K562 (cell line): ENCODE results near the gene BCAS3. TPM values are rescaled to one million over a fixed set of nuclear protein-coding genes. Genes with fewer than 3 reads are reported as not detected.

Experiments
- ATAC-seq: fragments of 200-7000 bp; cut with Tn5 transposase; 3 replicates; pipeline ENCODE4 v1.9.1; 2020; ENCODE audit warnings: moderate library complexity
- BruUV-seq: library from RNA; stranded (reverse); fragments of 400-500 nt; replicated peaks from 2 replicates; lab custom pipeline; 2021; lab: Mats Ljungman, UMichigan
- CTCF ChIA-PET: fragments of 300-600 bp; formaldehyde crosslinking; extraction: SDS; loops from one replicate; lab custom pipeline; 2021; ENCODE audit warnings: low intra/inter-chr PET ratio; lab: Yijun Ruan, JAX
- POLR2A ChIA-PET: fragments of 300-600, 350-650 bp; sonication (Branson Sonifier 250); formaldehyde crosslinking; extraction: SDS; loops from one replicate; lab custom pipeline; 2021; ENCODE audit warnings: antibody characterized with exemption, inconsistent platforms; lab: Yijun Ruan, JAX
- DNase-seq, 4 experiments: peaks; one replicate each; pipeline versions ENCODE4 v3.0.0 to v3.0.0-alpha.2; 2011 to 2018; ENCODE audit warnings: low spot score in 3 of 4, mixed read lengths in 3 of 4; ENCODE audit errors: extremely low read depth in 1 of 4
- FAIRE-seq: peaks from 2 replicates; lab custom pipeline; 2011; peaks lifted over from hg19 to GRCh38; lab: Jason Lieb, UNC
- H2AFZ ChIP-seq: 2 replicates; pipeline ENCODE4 v1.6.0; 2011; ENCODE audit warnings: low read depth, low read length, control low read depth, inconsistent platforms
- H3K27ac ChIP-seq: fragments of 200-600 bp; 3 replicates; pipeline ENCODE4 v1.8.0; 2011; ENCODE audit warnings: low read depth, mild to moderate bottlenecking, control low read depth, inconsistent platforms, low read length, moderate library complexity, mixed read lengths; ENCODE audit errors: extremely low read depth
- H3K27me3 ChIP-seq, 2 experiments: fragments of 300-600 bp in 1 of 2; 2 replicates in 1 of 2; 3 replicates in 1 of 2; pipeline versions ENCODE4 v1.6.0 to v1.8.0; 2011; ENCODE audit warnings: inconsistent platforms in 2 of 2, low read length in 2 of 2, mild to moderate bottlenecking in 1 of 2, mixed read lengths in 1 of 2, moderate library complexity in 1 of 2; ENCODE audit not compliant: control insufficient read depth in 2 of 2, insufficient read depth in 2 of 2
- H3K36me3 ChIP-seq: fragments of 300-600 bp; 3 replicates; pipeline ENCODE4 v1.8.0; 2011; ENCODE audit warnings: mild to moderate bottlenecking, low read length, inconsistent platforms; ENCODE audit not compliant: control insufficient read depth, insufficient read depth
- H3K4me1 ChIP-seq, 2 experiments: fragments of 200-600 bp in 1 of 2; replicated peaks in 1 of 2; 2 replicates in 1 of 2; 3 replicates in 1 of 2; pipeline versions ENCODE4 v1.5.1 to v1.8.0; 2011; ENCODE audit warnings: inconsistent platforms in 2 of 2, low read length in 2 of 2, mild to moderate bottlenecking in 1 of 2, mixed read lengths in 1 of 2, moderate library complexity in 1 of 2; ENCODE audit not compliant: control insufficient read depth in 2 of 2, insufficient read depth in 2 of 2
- H3K4me2 ChIP-seq: 2 replicates; pipeline ENCODE4 v1.6.1; 2011; ENCODE audit warnings: low read length, control low read depth, inconsistent platforms, mixed read lengths; ENCODE audit not compliant: insufficient read depth
- H3K4me3 ChIP-seq: fragments of 200-600 bp; sonication (generic), shearing (Covaris generic); 2 replicates; pipeline ENCODE4 v1.5.1; 2016; ENCODE audit warnings: control low read depth, inconsistent platforms
- H3K79me2 ChIP-seq: fragments of 200-600 bp; 3 replicates; pipeline ENCODE4 v1.8.0; 2011; ENCODE audit warnings: low read length, inconsistent platforms; ENCODE audit not compliant: control insufficient read depth, insufficient read depth
- H3K9ac ChIP-seq, 2 experiments: 2 replicates each; pipeline versions ENCODE4 v1.6.0 to v1.6.1; 2011; ENCODE audit warnings: low read depth in 2 of 2, low read length in 2 of 2, control low read depth in 1 of 2, inconsistent platforms in 1 of 2, mild to moderate bottlenecking in 1 of 2, mixed read lengths in 1 of 2; ENCODE audit not compliant: insufficient read depth in 1 of 2
- H3K9me1 ChIP-seq: one replicate; pipeline ENCODE4 v1.6.0; 2011; ENCODE audit warnings: inconsistent platforms, mild to moderate bottlenecking, low read length, moderate library complexity; ENCODE audit not compliant: control insufficient read depth, insufficient read depth
- H3K9me3 ChIP-seq: replicated peaks from 2 replicates; pipeline ENCODE4 v1.5.1; 2011; ENCODE audit warnings: low read depth, low read length, inconsistent platforms; ENCODE audit not compliant: control insufficient read depth, insufficient read depth
- H4K20me1 ChIP-seq: replicated peaks from 2 replicates; pipeline ENCODE4 v1.6.1; 2011; ENCODE audit warnings: low read length, inconsistent platforms, mixed read lengths; ENCODE audit not compliant: control insufficient read depth, insufficient read depth
- NRF1 ChIP-seq, 2 experiments: fragments of 450-650 bp; IDR thresholded peaks in 1 of 2; conservative IDR thresholded peaks in 1 of 2; 2 replicates each; pipeline ENCODE4 v1.6.1; 2014; ENCODE audit warnings: mild to moderate bottlenecking in 2 of 2
- ZBTB11 ChIP-seq, 3 experiments: fragments of 200-800 bp in 1 of 3; fragments of 250-450 bp in 1 of 3; fragments of 450-650 bp in 1 of 3; sonication (Bioruptor Pico) in 1 of 3; sonication (Bioruptor generic) in 1 of 3; formaldehyde crosslinking in 1 of 3; IDR thresholded peaks; 2 replicates each; pipeline versions ENCODE4 v1.6.1 to v1.8.0; 2016 to 2022; ENCODE audit warnings: mild to moderate bottlenecking in 2 of 3, missing genetic modification characterization in 2 of 3, missing compliant biosample characterization in 1 of 3, moderate library complexity in 1 of 3
- ZBTB7A ChIP-seq: IDR thresholded peaks from 2 replicates; pipeline ENCODE4 v1.6.1; 2011; ENCODE audit warnings: low read depth, mild to moderate bottlenecking, low read length, moderate library complexity, borderline replicate concordance; ENCODE audit not compliant: control insufficient read depth
- ZNF140 ChIP-seq: fragments of 250-450 bp; sonication (Bioruptor Pico); IDR thresholded peaks from 2 replicates; pipeline ENCODE4 v1.8.0; 2021; ENCODE audit warnings: moderate library complexity, mild to moderate bottlenecking, inconsistent platforms
- WGBS: fragments of 100-300 bp; shearing (Covaris generic); methylation state at CpG from one replicate; pipeline ENCODE4 v1.1.6; 2016; ENCODE audit warnings: low coverage, mixed read lengths; ENCODE audit not compliant: insufficient coverage; ENCODE audit errors: missing lambda C conversion rate; 5-methylcytosine and 5-hydroxymethylcytosine counted together
- in situ Hi-C: fragments of 300-500 bp; cut with MboI; formaldehyde crosslinking; loops from 4 replicates; pipeline ENCODE4 v1.15.0; 2018; ENCODE audit warnings: inconsistent platforms, mixed read lengths
- intact Hi-C: fragments of 100-400 bp; cut with micrococcal nuclease; formaldehyde crosslinking; loops from 2 replicates; pipeline ENCODE4 v1.14.2; 2022
- polyA plus RNA-seq, 8 experiments: library from polyadenylated mRNA; depleted of rRNA in 4 of 8; stranded (reverse) in 5 of 8; unstranded in 3 of 8; fragments of >200 nt; fragmentation: Nextera tagmentation in 2 of 8; fragmentation: Illumina TruSeq in 1 of 8; extraction: Ambion mirVana in 2 of 8; extraction: Trizol in 1 of 8; gene quantifications; 2 replicates each; pipeline versions ENCODE4 v1.2.1 to v1.2.3, GENCODE V29; 2011 to 2014; ENCODE audit warnings: inconsistent platforms in 1 of 8, missing spikeins in 1 of 8
- total RNA-seq, 7 experiments: library from RNA; depleted of rRNA in 6 of 7; stranded (reverse); fragments of >200 nt in 6 of 7; fragmentation: Illumina TruSeq in 2 of 7; extraction: Trizol in 2 of 7; gene quantifications; 2 replicates each; pipeline versions ENCODE4 v1.2.1 to v1.2.3, GENCODE V29; 2011 to 2021; ENCODE audit warnings: low replicate concordance in 1 of 7

The BCAS3 gene
- total and polyA plus RNA-seq, 9 of the 15 experiments (the other 6 are each of a cell fraction or from before 2014, with no cell fraction given) = 1.9 to 5.5 (median 3.5) TPM

- H2AFZ ChIP-seq = no peak overlapping the region
- H3K27me3 ChIP-seq = peaks cover 27 to 40% of the 10 kb centered on the region in 2 experiments
- in situ Hi-C loops = no loop called here
- no TSS peak for BruUV-seq
- no peaks in the 10 kb centered on the region for H3K9me1 ChIP-seq
- POLR2A ChIA-PET = interaction anchor here (1.3 kb wide), 1 partner anchor 16 kb away, joined by 3 read pairs; no protein-coding TSS in a partner anchor
- 8% methylated on average over 13 of the region's 13 CpGs for WGBS
- intact Hi-C loops = no loop called here
- H3K9ac ChIP-seq = no peak overlapping the region
- no peaks in the 10 kb centered on the region for H3K36me3 ChIP-seq
- H3K79me2 ChIP-seq = no peaks in the 10 kb centered on the region
- no peak overlapping the region for H3K4me2 ChIP-seq
- no peak for FAIRE-seq
- H3K9me3 ChIP-seq = no peaks in the 10 kb centered on the region
- CTCF ChIA-PET = no interaction called here
- TF ChIP-seq ZBTB11 (CRISPR knock-in tag; IDR thresholded peaks at IDR 0.05) = peak in 1 of 3 experiments; percentile 88; a peak in 2 of 6 replicates
- TF ChIP-seq NRF1 (conservative IDR thresholded peaks at IDR 0.05 in 1 of 2, IDR thresholded peaks at IDR 0.05 in 1 of 2) = peak; percentile 18 to 43; a peak in 1 of 4 replicates
- TF ChIP-seq ZBTB7A = no peak
- no peak for TF ChIP-seq ZNF140 (CRISPR knock-in tag)
- no peak overlapping the region for H3K4me3 ChIP-seq
- H3K4me1 ChIP-seq = no peaks in the 10 kb centered on the region
- ATAC-seq = no peak
- 0 out of 2 replicates have a peak, but pooled peaks cover 10% of the 10 kb centered on the region for H4K20me1 ChIP-seq
- H3K27ac ChIP-seq = no peak overlapping the region
- DNase-seq = no peak
Observed at GRCh38 chr17:61363601-61364462, 686.2 kb downstream of the BCAS3 start.
